Smooth muscle cell (in vitro differentiated cells): ENCODE results near the gene NEURL1. TPM values are rescaled to one million over a fixed set of nuclear protein-coding genes. Genes with fewer than 3 reads are reported as not detected.

ENCODE experiments used
- DNase-seq: peaks from one replicate; lab custom pipeline; 2025; ENCODE audit not compliant: unreplicated experiment; lab: John Stamatoyannopoulos, UW
- H2AFZ ChIP-seq: fragments of 200-600 bp; sonication (generic); 2 replicates; pipeline ENCODE4 v1.6.0; 2016; ENCODE audit warnings: antibody characterized with exemption, low read depth, mild to moderate bottlenecking
- H3F3A ChIP-seq: fragments of 200-600 bp; sonication (generic); 2 replicates; pipeline ENCODE4 v1.6.0; 2017; ENCODE audit warnings: antibody characterized with exemption, low read depth
- H3K27ac ChIP-seq: fragments of 200-600 bp; sonication (generic); 2 replicates; pipeline ENCODE4 v1.5.1; 2016; ENCODE audit warnings: low read depth, mild to moderate bottlenecking
- H3K27me3 ChIP-seq: fragments of 200-600 bp; sonication (generic); 2 replicates; pipeline ENCODE4 v1.6.1; 2016; ENCODE audit warnings: low read depth, mild to moderate bottlenecking
- H3K36me3 ChIP-seq: fragments of 200-600 bp; sonication (generic); 2 replicates; pipeline ENCODE4 v1.5.1; 2016; ENCODE audit warnings: low read depth
- H3K4me1 ChIP-seq: fragments of 200-600 bp; sonication (generic); 2 replicates; pipeline ENCODE4 v1.5.1; 2016; ENCODE audit warnings: low read depth
- H3K4me2 ChIP-seq: fragments of 200-600 bp; sonication (generic); 2 replicates; pipeline ENCODE4 v1.6.0; 2016; ENCODE audit warnings: mild to moderate bottlenecking
- H3K4me3 ChIP-seq: fragments of 200-600 bp; sonication (generic); 2 replicates; pipeline ENCODE4 v1.5.1; 2016; ENCODE audit warnings: mild to moderate bottlenecking
- H3K79me2 ChIP-seq: fragments of 200-600 bp; sonication (generic); 2 replicates; pipeline ENCODE4 v1.6.0; 2016; ENCODE audit warnings: low read depth, mild to moderate bottlenecking
- H3K9ac ChIP-seq: fragments of 200-600 bp; sonication (generic); 2 replicates; pipeline ENCODE4 v1.6.0; 2016; ENCODE audit warnings: low read depth
- H3K9me3 ChIP-seq: fragments of 200-600 bp; sonication (generic); replicated peaks from 2 replicates; pipeline ENCODE4 v1.5.1; 2016; ENCODE audit warnings: low read depth
- H4K20me1 ChIP-seq: fragments of 200-600 bp; sonication (generic); 2 replicates; pipeline ENCODE4 v1.6.0; 2016; ENCODE audit warnings: low read depth
- WGBS: methylation state at CpG from one replicate; pipeline ENCODE4 v1.1.7; 2016; ENCODE audit warnings: low lambda C conversion rate; 5-methylcytosine and 5-hydroxymethylcytosine counted together
- polyA plus RNA-seq: library from polyadenylated mRNA; unstranded; fragments of >200 nt; fragmentation: Nextera tagmentation; extraction: Ambion mirVana; gene quantifications from 2 replicates; pipeline ENCODE4 v1.2.1, GENCODE V29; 2016
- total RNA-seq: library from RNA; depleted of rRNA; stranded (reverse); fragments of >200 nt; gene quantifications from 2 replicates; pipeline ENCODE4 v1.2.3, GENCODE V29; 2014
- TF ChIP-seq, protein P1 (sequence below): fragments of 200-600 bp; sonication (generic); IDR thresholded peaks from 2 replicates; pipeline ENCODE4 v1.5.1; 2017; ENCODE audit warnings: borderline replicate concordance, mild to moderate bottlenecking, antibody characterized with exemption; ENCODE audit not compliant: insufficient read depth, poor library complexity, severe bottlenecking

Gene NEURL1
- total and polyA plus RNA-seq, 2 experiments from 2014 or later: 0.04 to 0.91 TPM

DNA sequence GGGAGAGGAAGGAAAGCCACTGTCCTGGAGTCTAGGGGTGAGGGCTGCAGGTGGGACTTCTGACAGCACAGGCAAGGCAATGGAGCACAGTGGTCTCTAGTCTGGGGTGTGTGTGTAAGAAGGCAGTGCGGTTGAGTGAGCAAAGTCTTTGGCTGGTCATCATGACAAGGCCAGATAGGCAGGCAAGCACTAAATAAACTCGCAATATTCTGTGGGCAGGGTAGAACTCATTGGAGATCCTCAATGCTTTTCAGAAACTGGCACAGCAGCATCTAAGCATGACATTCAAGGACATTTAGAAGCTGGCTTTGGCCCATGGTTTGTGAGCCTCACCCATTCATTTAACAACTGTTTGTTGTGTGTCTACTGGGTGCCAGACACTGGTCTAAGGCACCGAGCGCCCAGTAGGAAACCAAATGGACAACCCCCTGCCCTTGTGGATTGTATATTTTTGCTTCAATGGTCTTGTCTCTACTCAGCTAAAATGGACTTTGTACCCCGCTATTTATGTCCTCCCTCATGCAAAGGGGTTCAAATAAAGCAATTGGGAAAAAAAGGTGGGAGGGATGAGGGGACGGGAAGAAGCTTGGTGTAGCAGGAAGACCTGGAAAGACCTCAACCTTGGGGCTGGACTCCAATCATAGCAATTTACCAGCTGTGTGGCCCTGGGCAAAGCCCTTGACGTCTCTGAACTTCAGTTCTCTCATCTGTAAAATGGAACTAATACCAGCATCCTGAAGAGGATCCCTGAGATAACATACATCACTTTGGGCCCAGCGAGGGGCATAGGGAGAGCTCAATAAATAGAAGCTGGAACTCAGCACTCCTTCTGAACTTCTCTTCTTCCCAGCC is 116.0 kb downstream of the NEURL1 start:
- Histone ChIP-seq H3K27ac (no peak overlapping the region), H3K4me1 (peaks cover 8% of the 10 kb centered on the region), H4K20me1 (no peaks in the 10 kb centered on the region), H3K4me3 (no peak overlapping the region), H2AFZ (no peak overlapping the region), H3K9me3 (no peaks in the 10 kb centered on the region), H3K4me2 (no peak overlapping the region), H3K27me3 (no peaks in the 10 kb centered on the region), H3K79me2 (no peaks in the 10 kb centered on the region), H3K9ac (no peak overlapping the region), H3K36me3 (no peaks in the 10 kb centered on the region), H3F3A (no peaks in the 10 kb centered on the region)
- WGBS: 97% methylated on average over 8 of the region's 8 CpGs
- no peak for DNase-seq
- TF ChIP-seq, protein P1, sequence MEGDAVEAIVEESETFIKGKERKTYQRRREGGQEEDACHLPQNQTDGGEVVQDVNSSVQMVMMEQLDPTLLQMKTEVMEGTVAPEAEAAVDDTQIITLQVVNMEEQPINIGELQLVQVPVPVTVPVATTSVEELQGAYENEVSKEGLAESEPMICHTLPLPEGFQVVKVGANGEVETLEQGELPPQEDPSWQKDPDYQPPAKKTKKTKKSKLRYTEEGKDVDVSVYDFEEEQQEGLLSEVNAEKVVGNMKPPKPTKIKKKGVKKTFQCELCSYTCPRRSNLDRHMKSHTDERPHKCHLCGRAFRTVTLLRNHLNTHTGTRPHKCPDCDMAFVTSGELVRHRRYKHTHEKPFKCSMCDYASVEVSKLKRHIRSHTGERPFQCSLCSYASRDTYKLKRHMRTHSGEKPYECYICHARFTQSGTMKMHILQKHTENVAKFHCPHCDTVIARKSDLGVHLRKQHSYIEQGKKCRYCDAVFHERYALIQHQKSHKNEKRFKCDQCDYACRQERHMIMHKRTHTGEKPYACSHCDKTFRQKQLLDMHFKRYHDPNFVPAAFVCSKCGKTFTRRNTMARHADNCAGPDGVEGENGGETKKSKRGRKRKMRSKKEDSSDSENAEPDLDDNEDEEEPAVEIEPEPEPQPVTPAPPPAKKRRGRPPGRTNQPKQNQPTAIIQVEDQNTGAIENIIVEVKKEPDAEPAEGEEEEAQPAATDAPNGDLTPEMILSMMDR: no peak

- H3K79me2 ChIP-seq: no peaks in the 10 kb centered on the region
- TF ChIP-seq, protein P1: no peak
- peaks cover 11% of the 10 kb centered on the region for H3K4me1 ChIP-seq
- no peaks in the 10 kb centered on the region for H3K27me3 ChIP-seq
- DNase-seq: no peak
- no peak overlapping the region for H3K4me3 ChIP-seq
- WGBS: 97% methylated on average over 2 of the region's 2 CpGs
- H3K4me2 ChIP-seq: no peak overlapping the region
- peak overlapping the region; percentile 19 for H3K27ac ChIP-seq
- H3K9me3 ChIP-seq: no peaks in the 10 kb centered on the region
- no peak overlapping the region for H3K9ac ChIP-seq
- no peaks in the 10 kb centered on the region for H3F3A ChIP-seq
- no peak overlapping the region for H2AFZ ChIP-seq
- H3K36me3 ChIP-seq: no peaks in the 10 kb centered on the region
- no peaks in the 10 kb centered on the region for H4K20me1 ChIP-seq
These were observed 116.6 kb downstream of the NEURL1 start for GRCh38 chr10:103610083-103610472.

DNA sequence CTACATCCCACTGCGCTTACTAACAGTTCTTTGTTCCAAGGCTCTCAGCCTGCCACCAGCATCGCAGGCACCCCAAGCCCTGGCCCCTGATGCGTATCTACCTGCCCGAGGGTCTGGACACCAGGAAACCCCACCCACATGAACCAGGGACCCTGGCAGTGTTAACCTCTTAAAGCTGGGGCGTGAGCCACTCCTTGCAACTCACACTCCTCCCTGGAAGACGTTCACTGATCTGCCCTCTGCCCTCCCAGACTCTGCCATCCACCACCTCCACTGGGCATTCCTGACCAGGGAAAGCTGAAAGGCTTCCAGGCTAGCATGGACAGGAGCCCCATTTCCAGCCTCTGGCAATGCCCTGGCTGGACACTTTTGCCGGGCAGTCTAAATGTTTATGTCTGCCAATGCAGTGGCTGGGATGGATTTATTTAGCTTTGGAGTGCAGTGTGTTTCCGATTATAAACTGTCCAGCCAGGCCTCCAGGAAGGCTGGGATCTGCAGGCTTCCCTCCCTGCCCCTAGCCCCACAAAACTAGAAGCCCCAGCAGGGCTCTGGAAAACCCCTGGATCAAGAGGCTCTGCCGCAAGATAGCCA is 117.5 kb downstream of the NEURL1 start:
- no peaks in the 10 kb centered on the region for H3F3A ChIP-seq
- H3K4me1 ChIP-seq: peaks cover 13% of the 10 kb centered on the region
- 82% methylated on average over 9 of the region's 9 CpGs for WGBS
- H3K9me3 ChIP-seq: no peaks in the 10 kb centered on the region
- TF ChIP-seq, protein P1: no peak
- no peaks in the 10 kb centered on the region for H3K79me2 ChIP-seq
- H3K27me3 ChIP-seq: no peaks in the 10 kb centered on the region
- no peak overlapping the region for H3K4me3 ChIP-seq
- H2AFZ ChIP-seq: no peak overlapping the region
- no peak overlapping the region for H3K9ac ChIP-seq
- no peaks in the 10 kb centered on the region for H4K20me1 ChIP-seq
- no peak overlapping the region for H3K4me2 ChIP-seq
- DNase-seq: no peak
- peak overlapping the region; percentile 84 for H3K27ac ChIP-seq
- no peaks in the 10 kb centered on the region for H3K36me3 ChIP-seq
